SK-N-SH treated with all-trans-retinoic acid at 6 μM for 48 hours (cell line): ENCODE data around the gene SURF1.
"Not testable (repeated sequence)": the region's sequence is repeated elsewhere in the genome, so short reads cannot be mapped to it uniquely, and the experiment has no call there.

Experiments
- ATAC-seq: fragments of 200-7000 bp; cut with Tn5 transposase; 3 replicates; pipeline ENCODE4 v1.9.1; 2020; ENCODE audit warnings: mild to moderate bottlenecking, moderate library complexity
- BACH2 ChIP-seq: fragments of 250-450 bp; sonication (Bioruptor Pico); IDR thresholded peaks from 2 replicates; pipeline ENCODE4 v1.9.0; 2021; ENCODE audit warnings: mild to moderate bottlenecking, borderline replicate concordance
- CSDC2 ChIP-seq: fragments of 250-450 bp; sonication (Bioruptor Pico); IDR thresholded peaks from 2 replicates; pipeline ENCODE4 v1.5.0; 2020; ENCODE audit warnings: mild to moderate bottlenecking, moderate library complexity
- ESRRG ChIP-seq: fragments of 250-450 bp; sonication (Bioruptor Pico); IDR thresholded peaks from 2 replicates; pipeline ENCODE4 v1.6.1; 2021; ENCODE audit warnings: mild to moderate bottlenecking
- GLIS3 ChIP-seq: fragments of 250-450 bp; sonication (Bioruptor Pico); IDR thresholded peaks from 2 replicates; pipeline ENCODE4 v1.5.0; 2020; ENCODE audit warnings: mild to moderate bottlenecking, moderate library complexity
- ISL1 ChIP-seq: fragments of 250-450 bp; sonication (Bioruptor Pico); IDR thresholded peaks from 2 replicates; pipeline ENCODE4 v2.1.2; 2022; ENCODE audit warnings: mild to moderate bottlenecking, moderate library complexity
- OSR1 ChIP-seq: fragments of 250-450 bp; sonication (Bioruptor Pico); IDR thresholded peaks from 2 replicates; pipeline ENCODE4 v1.8.0; 2022; ENCODE audit warnings: moderate library complexity, mild to moderate bottlenecking, inconsistent platforms
- PATZ1 ChIP-seq: fragments of 250-450 bp; sonication (Bioruptor Pico); IDR thresholded peaks from 2 replicates; pipeline ENCODE4 v1.8.0; 2020; ENCODE audit warnings: mild to moderate bottlenecking, moderate library complexity, borderline replicate concordance
- POU6F1 ChIP-seq: fragments of 250-450 bp; sonication (Bioruptor Pico); IDR thresholded peaks from 2 replicates; pipeline ENCODE4 v1.8.0; 2021; ENCODE audit warnings: low read depth, mild to moderate bottlenecking, moderate library complexity, borderline replicate concordance
- RARB ChIP-seq: fragments of 250-450 bp; sonication (Bioruptor Pico); IDR thresholded peaks from 2 replicates; pipeline ENCODE4 v1.8.0; 2021; ENCODE audit warnings: mild to moderate bottlenecking, moderate library complexity
- SNAI2 ChIP-seq: fragments of 250-450 bp; sonication (Bioruptor Pico); IDR thresholded peaks from 2 replicates; pipeline ENCODE4 v1.5.0; 2020; ENCODE audit warnings: mild to moderate bottlenecking, moderate library complexity
- TCF4 ChIP-seq: fragments of 250-450 bp; sonication (Bioruptor Pico); IDR thresholded peaks from 2 replicates; pipeline ENCODE4 v1.8.0; 2021; ENCODE audit warnings: mild to moderate bottlenecking, moderate library complexity, borderline replicate concordance
- TOX ChIP-seq: fragments of 250-450 bp; sonication (Bioruptor Pico); IDR thresholded peaks from 2 replicates; pipeline ENCODE4 v1.8.0; 2021; ENCODE audit warnings: mild to moderate bottlenecking, moderate library complexity, borderline replicate concordance
- ZC3H10 ChIP-seq: fragments of 250-450 bp; sonication (Bioruptor Pico); IDR thresholded peaks from 2 replicates; pipeline ENCODE4 v1.5.1; 2021; ENCODE audit warnings: mild to moderate bottlenecking, moderate library complexity
- ZFP3 ChIP-seq: fragments of 250-450 bp; sonication (Bioruptor Pico); IDR thresholded peaks from 2 replicates; pipeline ENCODE4 v1.5.0; 2020; ENCODE audit warnings: mild to moderate bottlenecking, moderate library complexity
- ZFP30 ChIP-seq: fragments of 450-650 bp; formaldehyde crosslinking; IDR thresholded peaks from 2 replicates; pipeline ENCODE4 v1.5.0; 2022; ENCODE audit warnings: mild to moderate bottlenecking, moderate library complexity
- ZNF565 ChIP-seq: fragments of 450-650 bp; formaldehyde crosslinking; conservative IDR thresholded peaks from 2 replicates; pipeline ENCODE4 v1.5.0; 2020; ENCODE audit warnings: low read depth, mild to moderate bottlenecking, moderate library complexity
- ZNF70 ChIP-seq: fragments of 450-650 bp; formaldehyde crosslinking; IDR thresholded peaks from 2 replicates; pipeline ENCODE4 v1.5.0; 2020; ENCODE audit warnings: mild to moderate bottlenecking, moderate library complexity
- ZNF8 ChIP-seq: fragments of 450-650 bp; formaldehyde crosslinking; IDR thresholded peaks from 2 replicates; pipeline ENCODE4 v1.5.0; 2020; ENCODE audit warnings: mild to moderate bottlenecking, moderate library complexity
- TF ChIP-seq, protein P1 (sequence below): fragments of 250-450 bp; sonication (Bioruptor Pico); IDR thresholded peaks from 2 replicates; pipeline ENCODE4 v1.5.1; 2021; ENCODE audit warnings: mild to moderate bottlenecking, moderate library complexity
- TF ChIP-seq, protein P2 (sequence below): fragments of 250-450 bp; sonication (Bioruptor Pico); IDR thresholded peaks from 2 replicates; pipeline ENCODE4 v1.5.0; 2020; ENCODE audit warnings: mild to moderate bottlenecking, moderate library complexity

SURF1 gene

DNA sequence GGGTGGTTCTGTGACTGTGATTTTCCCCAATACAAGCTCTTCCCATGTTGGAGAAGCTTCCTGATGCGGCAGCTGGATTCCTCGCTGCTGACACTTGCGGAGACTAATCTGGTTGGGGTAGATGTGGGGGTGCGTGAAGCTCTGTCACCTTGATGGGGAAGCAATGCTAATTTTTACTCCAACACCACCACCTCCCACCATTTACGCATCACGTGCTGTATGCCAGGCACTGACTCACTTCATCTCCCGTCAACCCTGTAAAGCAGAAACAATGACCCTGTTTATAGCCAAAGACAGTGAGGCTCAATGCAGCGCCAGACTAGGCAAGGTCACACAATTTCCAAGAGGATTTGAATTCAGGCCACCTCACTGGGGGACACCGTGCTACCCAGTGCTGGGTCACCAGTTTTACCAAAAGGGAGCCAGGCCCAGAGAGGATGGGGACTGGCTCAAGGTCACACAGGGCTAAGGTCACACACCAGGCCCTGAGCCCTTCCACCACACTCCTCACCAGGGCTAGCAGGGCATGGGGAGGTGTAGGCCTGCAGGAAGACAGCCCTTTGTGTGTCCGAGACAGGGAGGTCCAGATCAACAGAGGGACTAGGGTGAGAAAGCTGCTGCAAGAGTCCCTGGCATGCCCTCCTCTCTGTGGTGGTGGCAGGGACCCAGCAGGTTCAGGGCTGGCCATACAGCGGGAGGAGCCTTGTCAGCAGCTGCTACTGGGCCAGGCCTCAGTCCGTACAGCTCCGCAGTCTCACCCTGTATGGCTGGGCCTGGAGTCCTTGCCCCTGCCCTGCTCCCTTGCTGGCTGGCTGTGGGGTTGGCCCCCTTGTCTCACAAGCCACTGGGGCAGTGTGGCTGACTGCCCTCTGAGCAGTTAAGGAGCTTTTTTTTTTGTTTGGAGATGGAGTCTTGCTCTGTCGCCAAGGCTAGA is 23.1 kb upstream of the SURF1 start (continued):
- no peak for TF ChIP-seq POU6F1
- TF ChIP-seq, protein P1, sequence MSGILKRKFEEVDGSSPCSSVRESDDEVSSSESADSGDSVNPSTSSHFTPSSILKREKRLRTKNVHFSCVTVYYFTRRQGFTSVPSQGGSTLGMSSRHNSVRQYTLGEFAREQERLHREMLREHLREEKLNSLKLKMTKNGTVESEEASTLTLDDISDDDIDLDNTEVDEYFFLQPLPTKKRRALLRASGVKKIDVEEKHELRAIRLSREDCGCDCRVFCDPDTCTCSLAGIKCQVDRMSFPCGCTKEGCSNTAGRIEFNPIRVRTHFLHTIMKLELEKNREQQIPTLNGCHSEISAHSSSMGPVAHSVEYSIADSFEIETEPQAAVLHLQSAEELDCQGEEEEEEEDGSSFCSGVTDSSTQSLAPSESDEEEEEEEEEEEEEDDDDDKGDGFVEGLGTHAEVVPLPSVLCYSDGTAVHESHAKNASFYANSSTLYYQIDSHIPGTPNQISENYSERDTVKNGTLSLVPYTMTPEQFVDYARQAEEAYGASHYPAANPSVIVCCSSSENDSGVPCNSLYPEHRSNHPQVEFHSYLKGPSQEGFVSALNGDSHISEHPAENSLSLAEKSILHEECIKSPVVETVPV (CRISPR knock-in tag), result no peak

- ATAC-seq, result no peak
- no peak for TF ChIP-seq SNAI2 (CRISPR knock-in tag)
- TF ChIP-seq RARB (CRISPR knock-in tag), result no peak
- TF ChIP-seq ZFP3 (CRISPR knock-in tag), result no peak
- TF ChIP-seq, protein P2, sequence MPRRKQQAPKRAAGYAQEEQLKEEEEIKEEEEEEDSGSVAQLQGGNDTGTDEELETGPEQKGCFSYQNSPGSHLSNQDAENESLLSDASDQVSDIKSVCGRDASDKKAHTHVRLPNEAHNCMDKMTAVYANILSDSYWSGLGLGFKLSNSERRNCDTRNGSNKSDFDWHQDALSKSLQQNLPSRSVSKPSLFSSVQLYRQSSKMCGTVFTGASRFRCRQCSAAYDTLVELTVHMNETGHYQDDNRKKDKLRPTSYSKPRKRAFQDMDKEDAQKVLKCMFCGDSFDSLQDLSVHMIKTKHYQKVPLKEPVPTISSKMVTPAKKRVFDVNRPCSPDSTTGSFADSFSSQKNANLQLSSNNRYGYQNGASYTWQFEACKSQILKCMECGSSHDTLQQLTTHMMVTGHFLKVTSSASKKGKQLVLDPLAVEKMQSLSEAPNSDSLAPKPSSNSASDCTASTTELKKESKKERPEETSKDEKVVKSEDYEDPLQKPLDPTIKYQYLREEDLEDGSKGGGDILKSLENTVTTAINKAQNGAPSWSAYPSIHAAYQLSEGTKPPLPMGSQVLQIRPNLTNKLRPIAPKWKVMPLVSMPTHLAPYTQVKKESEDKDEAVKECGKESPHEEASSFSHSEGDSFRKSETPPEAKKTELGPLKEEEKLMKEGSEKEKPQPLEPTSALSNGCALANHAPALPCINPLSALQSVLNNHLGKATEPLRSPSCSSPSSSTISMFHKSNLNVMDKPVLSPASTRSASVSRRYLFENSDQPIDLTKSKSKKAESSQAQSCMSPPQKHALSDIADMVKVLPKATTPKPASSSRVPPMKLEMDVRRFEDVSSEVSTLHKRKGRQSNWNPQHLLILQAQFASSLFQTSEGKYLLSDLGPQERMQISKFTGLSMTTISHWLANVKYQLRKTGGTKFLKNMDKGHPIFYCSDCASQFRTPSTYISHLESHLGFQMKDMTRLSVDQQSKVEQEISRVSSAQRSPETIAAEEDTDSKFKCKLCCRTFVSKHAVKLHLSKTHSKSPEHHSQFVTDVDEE (CRISPR knock-in tag), result no peak
- TF ChIP-seq CSDC2, result no peak
- TF ChIP-seq TOX (CRISPR knock-in tag), result no peak
- no peak for TF ChIP-seq PATZ1 (CRISPR knock-in tag)
- no peak for TF ChIP-seq TCF4 (CRISPR knock-in tag)
- TF ChIP-seq POU6F1, result no peak
- TF ChIP-seq OSR1 (CRISPR knock-in tag), result no peak
- no peak for TF ChIP-seq GLIS3 (CRISPR knock-in tag)
- no peak for TF ChIP-seq ISL1 (CRISPR knock-in tag)
- no peak for TF ChIP-seq ESRRG (CRISPR knock-in tag)
- TF ChIP-seq BACH2 (CRISPR knock-in tag), result no peak
Measured at GRCh38 chr9:133378408-133378962, 22.2 kb upstream of the SURF1 start.

DNA sequence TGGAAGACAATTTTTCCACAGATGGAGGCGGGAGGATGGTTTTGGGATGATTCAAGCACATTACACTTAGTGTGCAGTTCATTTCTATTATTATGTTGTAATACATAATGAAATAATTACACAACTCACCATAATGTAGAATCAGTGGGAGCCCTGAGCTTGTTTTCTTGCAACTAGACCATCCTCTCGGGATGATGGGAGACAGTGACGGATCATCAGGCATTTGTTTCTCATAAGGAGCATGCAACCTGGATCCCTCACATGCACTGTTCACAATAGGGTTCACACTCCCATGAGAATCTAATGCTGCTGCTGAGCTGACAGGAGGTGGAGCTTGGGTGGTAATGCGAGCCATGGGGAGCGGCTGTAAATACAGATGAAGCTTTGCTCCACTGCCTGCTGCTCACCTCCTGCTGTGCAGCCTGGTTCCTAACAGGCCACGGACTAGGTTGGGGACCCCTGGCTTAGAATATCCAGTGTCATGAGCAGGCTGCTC is 21.5 kb upstream of the SURF1 start:
- ATAC-seq, result no peak
- TF ChIP-seq ZFP30 (CRISPR knock-in tag), result no peak
- no peak for TF ChIP-seq ZNF565
- TF ChIP-seq ZNF8 (CRISPR knock-in tag), result no peak
- TF ChIP-seq ZC3H10 (CRISPR knock-in tag), result no peak
- TF ChIP-seq, protein P1 (CRISPR knock-in tag), result no peak
- TF ChIP-seq ZNF70 (CRISPR knock-in tag), result no peak
- TF ChIP-seq, all 23 proteins: peak for 0

DNA sequence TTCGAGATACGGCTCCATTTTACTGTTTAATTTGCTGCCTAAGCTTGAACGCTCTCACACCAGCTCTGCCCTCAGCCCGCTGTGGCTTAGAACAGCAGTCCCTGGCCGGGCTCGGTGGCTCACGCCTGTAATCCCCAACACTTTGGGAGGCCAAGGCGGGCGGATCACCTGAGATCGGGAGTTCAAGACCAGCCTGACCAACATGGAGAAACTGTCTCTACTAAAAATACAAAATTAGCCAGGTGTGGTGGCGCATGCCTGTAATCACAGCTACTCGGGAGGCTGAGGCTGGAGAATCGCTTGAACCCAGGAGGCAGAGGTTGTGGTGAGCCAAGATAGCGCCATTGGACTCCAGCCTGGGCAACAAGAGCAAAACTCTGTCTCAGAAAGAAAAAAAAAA is 21.0 kb upstream of the SURF1 start:
- not testable (repeated sequence) for ATAC-seq
